ENCODE results near the gene GCLC.
A peak's percentile ranks its signal among the peaks of the same experiment; 100 is the strongest.

The GCLC gene

DNA sequence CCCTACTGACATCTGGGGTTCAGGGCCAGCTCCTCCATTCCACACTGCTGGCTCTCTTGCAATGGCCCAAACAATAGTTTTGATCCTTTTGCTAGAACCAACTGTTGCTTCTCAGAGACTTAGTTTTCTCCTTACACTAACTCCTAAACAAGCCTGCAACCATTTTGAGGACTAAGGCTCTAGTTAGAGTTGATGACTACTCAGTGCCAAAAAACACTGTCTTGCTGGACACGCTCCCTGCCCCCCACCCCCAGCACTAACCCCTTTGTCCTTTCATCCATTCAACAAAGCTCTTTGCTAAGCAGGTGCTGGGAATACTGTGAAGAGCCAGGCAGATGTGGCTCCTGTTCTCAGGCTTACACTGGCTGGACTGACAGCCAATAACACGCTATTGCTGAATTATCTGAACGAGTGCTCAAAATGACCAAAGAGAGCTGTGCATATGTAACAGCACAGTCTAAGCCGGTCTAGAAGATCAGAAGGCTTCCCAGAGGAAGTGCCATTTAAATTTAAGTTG lies 17.6 kb downstream of the GCLC start:
- DNase-seq (ENCODE audit: low read depth, low spot score): no peak

GRCh38 chr6:53526000-53526399 lies 18.9 kb downstream of the GCLC start:
- DNase-seq (ENCODE audit: low read depth, low spot score): no peak

- no peak for DNase-seq (ENCODE audit: low read depth, low spot score)
Measured at GRCh38 chr6:53524455-53524815, 20.5 kb downstream of the GCLC start.

GRCh38 chr6:53523511-53524454 lies 21.1 kb downstream of the GCLC start:
- no peak for DNase-seq (ENCODE audit: low read depth, low spot score)

- DNase-seq (ENCODE audit: low read depth, low spot score): no peak
Measured at GRCh38 chr6:53520320-53520928, 24.5 kb downstream of the GCLC start.

DNA sequence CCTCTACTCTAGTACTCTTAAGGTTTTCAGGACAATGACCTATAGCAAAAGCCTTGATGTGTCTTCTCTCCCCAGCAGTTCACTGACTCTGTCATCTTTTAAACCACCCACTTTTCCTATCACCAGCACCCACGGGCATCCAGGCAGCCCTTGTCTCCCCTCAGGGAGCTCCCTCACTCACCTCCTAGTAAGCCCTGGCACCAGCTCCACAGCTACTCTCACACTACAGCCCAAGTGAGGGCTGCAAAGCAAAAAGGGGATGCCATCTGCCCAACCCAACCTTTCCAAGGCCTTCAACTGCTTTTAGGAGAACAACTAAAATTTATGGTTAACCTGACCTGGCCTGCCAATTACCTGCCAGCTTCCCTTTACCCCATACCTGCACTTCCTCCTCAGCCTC lies 26.0 kb downstream of the GCLC start:
- no peak for DNase-seq (ENCODE audit: low read depth, low spot score)

DNA sequence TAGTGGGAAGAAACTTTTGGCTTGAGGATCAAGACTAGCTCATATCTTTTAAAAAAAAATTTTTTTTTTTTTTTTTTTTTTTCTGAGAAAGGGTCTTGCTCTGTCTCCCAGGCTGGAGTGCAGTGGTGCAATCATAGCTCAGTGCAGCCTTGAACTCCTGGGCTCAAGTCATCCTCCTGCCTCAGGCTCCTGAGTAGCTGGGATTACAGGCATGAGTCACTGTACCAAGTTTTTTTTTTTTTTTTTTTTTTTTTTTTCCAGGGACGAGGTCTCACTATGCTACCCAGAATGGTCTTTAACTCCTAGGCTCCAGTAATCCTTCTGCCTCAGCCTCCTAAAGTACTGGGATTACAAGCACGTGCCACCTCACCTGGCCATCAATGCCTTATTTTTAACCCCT lies 27.9 kb downstream of the GCLC start:
- DNase-seq (ENCODE audit: low read depth, low spot score): no peak

- no peak for DNase-seq (ENCODE audit: low read depth, low spot score)
Measured at GRCh38 chr6:53514677-53515076, 30.2 kb downstream of the GCLC start.

DNA sequence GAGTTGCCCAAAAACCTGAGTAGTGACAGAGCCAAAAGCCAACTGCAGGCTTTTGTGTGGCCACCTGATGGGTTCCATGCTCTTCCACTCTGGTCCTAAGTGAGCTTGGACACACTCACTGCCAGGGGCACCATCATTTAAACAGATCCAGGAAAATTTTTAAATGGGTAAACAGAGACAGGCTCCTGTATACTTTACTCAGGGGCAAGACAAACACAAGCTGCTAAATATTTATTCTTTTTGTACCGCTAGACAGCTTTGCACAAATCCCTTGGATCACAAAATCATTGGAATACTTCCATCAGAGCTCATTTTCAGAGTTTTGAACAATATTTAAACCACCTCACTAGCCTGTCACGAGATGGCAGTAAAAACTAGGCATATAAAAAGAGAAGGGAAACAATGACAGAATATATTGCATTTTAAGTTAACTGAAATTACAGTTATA lies 31.4 kb downstream of the GCLC start:
- no peak for DNase-seq (ENCODE audit: low read depth, low spot score)

DNA sequence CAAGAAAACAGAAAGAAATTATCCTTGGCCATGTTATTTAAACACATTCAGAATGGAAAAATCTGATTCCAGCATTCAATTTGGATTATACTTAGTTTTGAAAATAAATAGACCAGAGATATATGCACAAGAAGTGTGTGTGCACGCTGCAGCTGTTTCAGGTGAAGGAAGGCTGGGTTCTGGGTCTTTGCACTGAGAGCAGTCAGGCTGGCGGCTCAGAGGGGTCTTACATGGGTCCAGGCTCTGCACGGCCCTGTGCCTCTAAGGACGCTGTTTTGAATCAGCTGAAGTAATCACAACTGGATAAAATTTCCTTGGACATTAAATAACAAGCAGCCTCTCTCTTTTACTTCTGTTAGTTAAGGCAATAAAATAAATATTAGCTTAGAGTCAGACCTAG lies 31.8 kb downstream of the GCLC start:
- DNase-seq (ENCODE audit: low read depth, low spot score): no peak

- no peak for DNase-seq (ENCODE audit: low read depth, low spot score)
Measured at GRCh38 chr6:53512626-53513025, 32.3 kb downstream of the GCLC start.

DNA sequence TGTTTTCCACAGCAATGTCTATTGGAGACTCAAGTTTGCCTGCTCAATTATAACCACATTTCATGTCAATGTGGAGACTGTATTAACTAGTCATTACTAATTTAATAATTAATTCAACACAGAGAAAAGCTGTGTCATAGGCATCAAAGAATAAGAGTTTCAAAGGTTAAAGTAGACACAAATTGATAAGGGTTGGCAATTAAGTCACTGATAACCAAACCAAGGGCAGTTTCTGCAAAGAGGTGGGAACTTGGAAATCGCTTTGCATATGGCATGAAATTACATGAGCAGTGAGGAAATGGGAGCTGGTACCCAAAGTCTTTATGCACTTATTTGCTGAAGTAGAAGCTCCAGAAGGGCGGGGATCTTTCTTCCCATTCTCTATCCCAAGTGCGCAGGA lies 34.2 kb downstream of the GCLC start:
- no peak for DNase-seq (ENCODE audit: low read depth, low spot score)

- no peak for DNase-seq (ENCODE audit: low read depth, low spot score)
Measured at GRCh38 chr6:53506872-53507271, 38.0 kb downstream of the GCLC start.

DNA sequence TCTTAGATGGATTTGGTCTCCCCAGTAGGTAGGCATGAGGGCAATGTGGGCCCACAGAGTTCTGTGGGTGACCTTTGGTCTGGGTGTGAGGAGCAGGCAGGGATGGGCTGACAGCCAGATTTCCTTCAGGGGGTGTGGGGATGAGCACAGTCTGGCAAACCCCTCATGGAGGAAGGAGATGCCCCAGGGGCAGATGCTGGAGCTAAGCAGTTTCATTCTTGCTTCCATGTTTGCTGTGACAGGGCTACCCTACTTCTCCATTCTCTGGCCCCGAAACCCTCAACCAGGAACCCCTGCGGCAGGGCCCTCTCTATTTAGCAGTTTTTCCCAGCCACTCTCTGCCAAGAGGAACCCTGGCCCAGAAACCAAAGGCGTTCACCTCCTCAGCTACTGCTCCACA lies 40.4 kb downstream of the GCLC start:
- no peak for DNase-seq (ENCODE audit: low read depth, low spot score)

DNA sequence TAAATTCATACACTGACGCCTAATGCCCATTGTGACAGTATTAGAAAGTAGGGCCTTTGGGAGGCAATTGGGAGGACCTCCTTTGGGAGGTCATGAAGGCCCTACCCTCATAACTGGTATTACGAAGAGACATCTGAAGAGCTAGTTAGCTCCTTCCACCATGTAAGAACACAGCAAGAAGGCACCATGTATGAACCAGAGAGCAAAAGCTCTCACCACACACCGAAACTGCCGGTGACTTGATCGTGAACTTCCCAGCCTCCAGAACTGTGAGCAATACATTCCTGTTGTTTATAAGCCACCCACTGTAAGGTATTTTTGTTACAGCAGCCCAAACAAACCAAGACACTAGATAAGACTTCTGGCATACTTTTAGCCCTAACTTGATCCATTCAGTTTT lies 41.8 kb downstream of the GCLC start:
- no peak for DNase-seq (ENCODE audit: low read depth, low spot score)

GRCh38 chr6:53501432-53501831 lies 43.5 kb downstream of the GCLC start:
- DNase-seq (ENCODE audit: low read depth, low spot score): no peak

- DNase-seq (ENCODE audit: low read depth, low spot score): no peak
Measured at GRCh38 chr6:53500095-53500494, 44.8 kb downstream of the GCLC start.

- DNase-seq (ENCODE audit: low read depth, low spot score): no peak
Measured at GRCh38 chr6:53499094-53499493, 45.8 kb downstream of the GCLC start.

DNA sequence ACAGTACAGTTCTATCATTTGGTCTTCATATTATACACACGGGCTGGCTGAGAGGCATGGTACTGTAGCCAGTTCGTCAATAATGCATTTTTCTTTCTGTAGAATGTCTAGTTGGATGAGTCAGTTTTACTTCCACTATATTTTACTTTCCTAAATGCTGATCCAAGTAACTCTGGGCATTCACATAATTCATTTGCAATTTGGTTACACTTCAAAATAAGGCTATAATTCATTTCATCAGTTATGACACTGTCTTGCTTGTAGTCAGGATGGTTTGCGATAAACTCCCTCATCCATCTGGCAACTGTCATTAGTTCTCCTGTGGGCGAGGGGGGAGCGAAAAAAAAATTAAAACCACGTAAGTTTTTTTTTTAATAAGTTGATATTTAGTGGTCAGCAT lies 46.3 kb downstream of the GCLC start:
- DNase-seq (ENCODE audit: low read depth, low spot score): no peak

DNA sequence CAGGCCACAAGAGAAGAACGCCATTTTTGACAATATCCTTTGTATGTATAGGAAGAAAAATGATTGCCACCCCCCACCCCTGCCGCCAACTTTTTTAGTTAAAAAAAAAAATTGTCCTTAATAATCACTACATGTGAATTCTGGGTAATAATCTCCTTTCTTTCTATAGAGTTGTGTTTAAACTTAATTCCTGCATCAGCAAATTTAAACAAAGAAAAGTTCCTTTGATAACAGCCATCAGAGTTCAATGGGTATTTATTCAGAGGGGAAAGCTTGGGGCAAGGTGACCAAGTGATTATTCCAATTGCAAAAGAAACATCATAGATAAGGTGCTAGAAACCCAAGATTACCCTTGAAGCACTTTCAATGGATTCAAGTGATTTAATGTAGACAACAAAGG lies 47.0 kb downstream of the GCLC start:
- no peak for DNase-seq (ENCODE audit: low read depth, low spot score)

DNA sequence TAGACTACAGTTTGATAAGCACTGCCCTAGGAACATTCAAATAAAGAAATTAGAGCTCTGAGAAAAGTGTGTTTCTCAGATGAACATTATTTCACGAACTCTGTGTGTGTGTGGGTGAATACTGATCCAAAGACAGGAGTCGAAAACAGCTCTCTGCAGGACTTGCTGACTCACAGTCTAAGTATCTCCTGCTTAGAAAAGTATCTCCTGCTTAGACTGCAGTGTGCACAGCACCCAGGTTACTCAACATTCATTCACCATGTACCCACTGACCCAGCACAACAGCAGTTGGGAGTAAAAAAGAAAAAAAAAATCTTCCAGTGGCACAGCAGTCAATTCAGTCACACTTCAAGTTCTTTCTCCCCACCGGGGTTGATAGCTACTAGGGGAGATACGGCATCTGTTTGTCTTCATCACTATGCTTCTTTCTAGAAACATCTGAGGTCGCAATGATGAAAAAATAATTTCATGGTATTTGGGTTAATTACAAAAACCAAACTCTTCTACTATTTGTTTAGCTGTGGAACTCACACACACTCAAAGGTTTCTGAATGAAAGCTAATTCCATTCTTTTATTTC lies 48.0 kb downstream of the GCLC start:
- peak; percentile 18 for DNase-seq (ENCODE audit: low read depth, low spot score)

Measured in brain pericyte (primary cell).